ENCODE data around the gene ZSWIM8. TPM values are rescaled to one million over a fixed set of nuclear protein-coding genes. Genes with fewer than 3 reads are reported as not detected.

The ZSWIM8 gene
- total and polyA plus RNA-seq, 2 experiments from 2014 or later, result 20.5 to 30.4 TPM

GRCh38 chr10:73841526-73842285, 56.3 kb downstream of the ZSWIM8 start:
- peaks cover 7% of the 10 kb centered on the region for H3K27me3 Mint-ChIP-seq (ENCODE audit: insufficient read depth, low read depth, poor library complexity)
- Histone ChIP-seq H3K36me3 (ENCODE audit: insufficient read depth) (peaks cover 22% of the 10 kb centered on the region), H3K79me2 (replicated peaks; ENCODE audit: insufficient read depth) (no peaks in the 10 kb centered on the region), H3K4me3 (no peak overlapping the region), H3F3A (replicated peaks; ENCODE audit: low read depth) (0 out of 2 replicates have a peak, but pooled peaks cover 6% of the 10 kb centered on the region), H3K27me3 (ENCODE audit: insufficient read depth) (no peaks in the 10 kb centered on the region), H2AFZ (no peak overlapping the region), H3K4me1 (ENCODE audit: insufficient read depth) (no peaks in the 10 kb centered on the region), H3K4me2 (no peak overlapping the region), H3K27ac (ENCODE audit: low read depth) (no peak overlapping the region), H3K9me2 (ENCODE audit: insufficient read depth) (no peaks in the 10 kb centered on the region), H4K20me1 (replicated peaks; ENCODE audit: insufficient read depth) (peaks cover 6% of the 10 kb centered on the region; the same call in 1 of the 2 replicates)
- H3K4me3 Mint-ChIP-seq, result no peak overlapping the region
- no peak overlapping the region for H3K27ac Mint-ChIP-seq
- H3K9me3 Mint-ChIP-seq, result no peaks in the 10 kb centered on the region
- H3K4me1 Mint-ChIP-seq, result peaks cover 3% of the 10 kb centered on the region; the same call in 1 of the 3 replicates
- no peak for ATAC-seq
- H3K36me3 Mint-ChIP-seq (ENCODE audit: low read depth), result peaks cover 55% of the 10 kb centered on the region
- TF ChIP-seq NANOG (IDR thresholded peaks at IDR 0.05; ENCODE audit: borderline replicate concordance) (no peak), ZNF331 (CRISPR knock-in tag; IDR thresholded peaks at IDR 0.05; ENCODE audit: low read depth) (no peak)
- DNase-seq (ENCODE audit: low spot score), result no peak

- Mint-ChIP-seq H3K4me3 (no peak overlapping the region), H3K27me3 (ENCODE audit: insufficient read depth, low read depth, poor library complexity) (peaks cover 7% of the 10 kb centered on the region), H3K4me1 (peaks cover 3% of the 10 kb centered on the region; the same call in 1 of the 3 replicates), H3K36me3 (ENCODE audit: low read depth) (peaks cover 55% of the 10 kb centered on the region), H3K9me3 (no peaks in the 10 kb centered on the region), H3K27ac (no peak overlapping the region)
- Histone ChIP-seq H2AFZ (no peak overlapping the region), H3F3A (replicated peaks; ENCODE audit: low read depth) (0 out of 2 replicates have a peak, but pooled peaks cover 6% of the 10 kb centered on the region), H4K20me1 (replicated peaks; ENCODE audit: insufficient read depth) (0 out of 2 replicates have a peak, but pooled peaks cover 6% of the 10 kb centered on the region), H3K4me2 (no peak overlapping the region), H3K36me3 (ENCODE audit: insufficient read depth) (peaks cover 28% of the 10 kb centered on the region), H3K27me3 (ENCODE audit: insufficient read depth) (no peaks in the 10 kb centered on the region), H3K9me2 (ENCODE audit: insufficient read depth) (no peaks in the 10 kb centered on the region), H3K4me1 (ENCODE audit: insufficient read depth) (no peaks in the 10 kb centered on the region), H3K27ac (ENCODE audit: low read depth) (no peak overlapping the region), H3K79me2 (replicated peaks; ENCODE audit: insufficient read depth) (no peaks in the 10 kb centered on the region), H3K4me3 (no peak overlapping the region)
- DNase-seq (ENCODE audit: low spot score) (no peak), ATAC-seq (no peak)
- no peak for TF ChIP-seq JUNB (IDR thresholded peaks at IDR 0.05; ENCODE audit: unreplicated experiment)
- no peak for TF ChIP-seq EZH2 (IDR thresholded peaks at IDR 0.05; ENCODE audit: low read depth, unreplicated experiment)
- no peak for TF ChIP-seq CREB1 (CRISPR knock-in tag; IDR thresholded peaks at IDR 0.05; ENCODE audit: low read depth)
- no peak for TF ChIP-seq ZNF331 (CRISPR knock-in tag; IDR thresholded peaks at IDR 0.05; ENCODE audit: low read depth)
- no peak for TF ChIP-seq EZH2phosphoT487 (IDR thresholded peaks at IDR 0.05; ENCODE audit: unreplicated experiment)
- TF ChIP-seq POLR2AphosphoS5 (IDR thresholded peaks at IDR 0.05; ENCODE audit: low read depth), result no peak
- TF ChIP-seq ETS1 (IDR thresholded peaks at IDR 0.05), result no peak
- TF ChIP-seq ZNF114 (CRISPR knock-in tag; IDR thresholded peaks at IDR 0.05), result no peak
- no peak for TF ChIP-seq CTCF (conservative IDR thresholded peaks at IDR 0.05; ENCODE audit: low read depth in 2 of 2)
- TF ChIP-seq ZNF462 (CRISPR knock-in tag; IDR thresholded peaks at IDR 0.05), result no peak
Measured at GRCh38 chr10:73842349-73842748, 56.9 kb downstream of the ZSWIM8 start.

All from GM23338 (cell line).